ENCODE measurements around the gene TEX44.
"Not testable (repeated sequence)": the region's sequence is repeated elsewhere in the genome, so short reads cannot be mapped to it uniquely, and the experiment has no call there.

TEX44 gene

GRCh38 chr2:231592636-231593145 is at the start of gene TEX44:
TEX44 (plus strand) TSS chr2:231592864; CDS start chr2:231592952, 88 bp downstream.
- no peak for DNase-seq (ENCODE audit: low read depth)

- peak; percentile 45 for DNase-seq (ENCODE audit: low read depth)
Measured at GRCh38 chr2:231545105-231545902, 47.4 kb upstream of the TEX44 start.

GRCh38 chr2:231546014-231546715 is 46.5 kb upstream of the TEX44 start:
- DNase-seq (ENCODE audit: low read depth): no peak

- DNase-seq (ENCODE audit: low read depth): no peak
Measured at GRCh38 chr2:231547315-231548110, 45.2 kb upstream of the TEX44 start.

GRCh38 chr2:231548752-231549151 is 43.9 kb upstream of the TEX44 start:
- DNase-seq (ENCODE audit: low read depth): no peak

GRCh38 chr2:231549446-231550239 is 43.0 kb upstream of the TEX44 start:
- DNase-seq (ENCODE audit: low read depth): no peak

- no peak for DNase-seq (ENCODE audit: low read depth)
Measured at GRCh38 chr2:231552752-231553151, 39.9 kb upstream of the TEX44 start.

- no peak for DNase-seq (ENCODE audit: low read depth)
Measured at GRCh38 chr2:231554327-231554726, 38.3 kb upstream of the TEX44 start.

- DNase-seq (ENCODE audit: low read depth): no peak
Measured at GRCh38 chr2:231554748-231555545, 37.7 kb upstream of the TEX44 start.

GRCh38 chr2:231556496-231556895 is 36.2 kb upstream of the TEX44 start:
- DNase-seq (ENCODE audit: low read depth): not testable (repeated sequence)

- no peak for DNase-seq (ENCODE audit: low read depth)
Measured at GRCh38 chr2:231556981-231557380, 35.7 kb upstream of the TEX44 start.

- DNase-seq (ENCODE audit: low read depth): peak; percentile 20
Measured at GRCh38 chr2:231557571-231558217, 35.0 kb upstream of the TEX44 start.

GRCh38 chr2:231563378-231563961 is 29.2 kb upstream of the TEX44 start:
- DNase-seq (ENCODE audit: low read depth): no peak

GRCh38 chr2:231565887-231566594 is 26.6 kb upstream of the TEX44 start:
- DNase-seq (ENCODE audit: low read depth): no peak

- no peak for DNase-seq (ENCODE audit: low read depth)
Measured at GRCh38 chr2:231567159-231567558, 25.5 kb upstream of the TEX44 start.

- no peak for DNase-seq (ENCODE audit: low read depth)
Measured at GRCh38 chr2:231568098-231568784, 24.4 kb upstream of the TEX44 start.

- no peak for DNase-seq (ENCODE audit: low read depth)
Measured at GRCh38 chr2:231568785-231569435, 23.8 kb upstream of the TEX44 start.

GRCh38 chr2:231570915-231571314 is 21.7 kb upstream of the TEX44 start:
- DNase-seq (ENCODE audit: low read depth): not testable (repeated sequence)

Data from stimulated activated CD8-positive, alpha-beta memory T cell treated with anti-CD3 and anti-CD28 coated beads, Interleukin-12 subunit alpha, Interleukin-12 subunit beta, amount 100 ng/mL, for 4 hours (primary cell).